GM13977 (cell line): ENCODE data around the gene MEOX1.

Experiments used
- DNase-seq: peaks from one replicate; pipeline ENCODE4 v3.0.0; 2012; ENCODE audit warnings: low spot score
- CTCF ChIP-seq: IDR thresholded peaks from 2 replicates; pipeline ENCODE4 v1.5.1; 2012; ENCODE audit warnings: mild to moderate bottlenecking, control low read depth; ENCODE audit not compliant: insufficient read depth; ENCODE audit errors: extremely low read depth, missing control alignments
- in situ Hi-C: fragments of 300-500 bp; cut with MboI; formaldehyde crosslinking; loops from one replicate; pipeline ENCODE4 v1.12.0; 2022; ENCODE audit warnings: low sequenced_read_pairs, low pct_unique_long_range_greater_than_20kb, mixed read lengths, inconsistent platforms; ENCODE audit not compliant: unreplicated experiment

The MEOX1 gene

GRCh38 chr17:43627653-43628052 is 34.1 kb downstream of the MEOX1 start:
- TF ChIP-seq CTCF = no peak
- no peak for DNase-seq
- in situ Hi-C loops = no loop called here

GRCh38 chr17:43626023-43626422 is 35.7 kb downstream of the MEOX1 start:
- in situ Hi-C loops = no loop called here
- no peak for DNase-seq
- TF ChIP-seq CTCF = no peak

DNA sequence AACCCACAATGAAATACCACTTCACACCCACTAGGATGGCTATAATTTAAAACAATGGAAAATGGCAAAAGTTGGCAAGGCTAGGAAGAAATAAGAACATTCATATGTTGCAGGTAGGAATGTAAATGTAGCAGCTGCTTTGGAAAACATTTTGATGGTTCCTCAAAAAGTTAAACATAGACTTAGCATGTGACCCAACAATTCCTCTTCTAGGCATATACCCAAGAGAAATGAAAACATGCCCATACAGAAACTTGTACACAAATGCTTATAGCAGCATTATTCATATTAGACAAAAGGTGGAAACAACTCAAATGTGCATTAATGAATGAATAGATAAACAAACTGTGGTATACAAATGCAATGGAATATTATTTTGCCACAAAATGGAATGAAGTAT is 36.1 kb downstream of the MEOX1 start:
- no peak for DNase-seq
- TF ChIP-seq CTCF = no peak
- in situ Hi-C loops = no loop called here

GRCh38 chr17:43620581-43620980 is 41.1 kb downstream of the MEOX1 start:
- no peak for DNase-seq
- in situ Hi-C loops = no loop called here
- TF ChIP-seq CTCF = no peak

DNA sequence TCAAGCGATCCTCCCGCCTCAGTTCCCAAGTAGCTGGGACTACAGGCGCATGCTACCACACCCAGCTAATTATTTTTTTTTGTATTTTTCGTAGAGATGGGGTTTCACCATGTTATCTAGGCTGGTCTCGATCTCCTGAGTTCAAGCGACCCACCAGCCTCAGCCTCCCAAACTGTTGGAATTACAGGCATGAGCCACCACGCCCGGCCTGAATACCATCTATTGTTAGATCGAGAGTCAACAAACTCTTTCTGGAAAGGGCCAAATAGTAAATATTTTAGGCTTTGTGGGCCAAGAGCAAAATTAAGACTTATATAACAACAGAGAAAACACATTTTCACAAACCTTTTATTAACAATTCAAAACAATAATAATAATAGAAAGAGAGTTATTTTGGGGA is 41.6 kb downstream of the MEOX1 start:
- in situ Hi-C loops = no loop called here
- DNase-seq = no peak
- TF ChIP-seq CTCF = no peak

GRCh38 chr17:43619705-43620104 is 42.0 kb downstream of the MEOX1 start:
- DNase-seq = no peak
- in situ Hi-C loops = no loop called here
- no peak for TF ChIP-seq CTCF

DNA sequence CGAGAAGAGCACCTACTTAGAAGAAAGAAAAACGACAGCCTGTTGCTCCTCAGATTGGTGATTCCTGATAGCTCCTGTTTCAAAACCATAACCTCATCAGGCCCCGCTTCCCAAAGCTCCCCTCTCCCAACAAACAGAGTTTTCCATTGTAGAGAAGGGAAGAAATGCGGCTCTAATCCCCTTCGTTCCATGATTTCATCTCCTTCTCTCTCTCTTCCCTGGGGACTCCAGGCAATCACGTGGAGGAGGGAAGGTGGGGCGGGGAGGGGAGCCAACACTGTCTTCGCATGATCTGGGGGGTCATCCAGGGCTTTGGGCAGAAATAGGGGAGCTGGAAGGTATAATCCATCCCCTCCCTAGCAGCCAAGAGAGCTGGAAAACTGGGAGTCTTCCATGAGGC is 43.4 kb downstream of the MEOX1 start:
- TF ChIP-seq CTCF = no peak

More for the DNA sequence above, 43.4 kb downstream of the MEOX1 start:
- no peak for DNase-seq
- in situ Hi-C loops = no loop called here
